NCI-H345 (cell line): Measurements from ENCODE around the gene PQBP1.

Experiments used
- DNase-seq: peaks from one replicate; lab custom pipeline; 2025; lab: John Stamatoyannopoulos, UW

Gene PQBP1

GRCh38 chrX:48902135-48902534 is 4.4 kb downstream of the PQBP1 start:
- DNase-seq, result no peak

- no peak for DNase-seq
Measured at GRCh38 chrX:48902776-48903175, 5.0 kb downstream of the PQBP1 start.

GRCh38 chrX:48903290-48903689 is 5.6 kb downstream of the PQBP1 start:
- no peak for DNase-seq

GRCh38 chrX:48904180-48904579 is 6.5 kb downstream of the PQBP1 start:
- DNase-seq, result no peak

- DNase-seq, result no peak
Measured at GRCh38 chrX:48904626-48905025, 6.9 kb downstream of the PQBP1 start.

- DNase-seq, result no peak
Measured at GRCh38 chrX:48905090-48905790, 7.5 kb downstream of the PQBP1 start.

- DNase-seq, result no peak
Measured at GRCh38 chrX:48908600-48908999, 10.9 kb downstream of the PQBP1 start.

GRCh38 chrX:48909703-48910294 is 12.1 kb downstream of the PQBP1 start:
- DNase-seq, result no peak

GRCh38 chrX:48910926-48911411 is 13.2 kb downstream of the PQBP1 start:
- DNase-seq, result no peak

- DNase-seq, result peak; percentile 85
Measured at GRCh38 chrX:48911412-48912182, 13.9 kb downstream of the PQBP1 start, which contains the start of gene SLC35A2. Gene SLC35A2, minus strand, starts transcription at chrX:48911646. Its CDS starts 10 bp downstream, at chrX:48911636.

GRCh38 chrX:48913605-48914366 is 16.1 kb downstream of the PQBP1 start:
- no peak for DNase-seq

- no peak for DNase-seq
Measured at GRCh38 chrX:48914593-48915493, 17.1 kb downstream of the PQBP1 start.

GRCh38 chrX:48917139-48918001 is 19.6 kb downstream of the PQBP1 start:
- peak; percentile 88 for DNase-seq

- no peak for DNase-seq
Measured at GRCh38 chrX:48918301-48918642, 20.5 kb downstream of the PQBP1 start.

- peak; percentile 97 for DNase-seq
Measured at GRCh38 chrX:48918643-48919340, 21.1 kb downstream of the PQBP1 start, which contains the start of gene PIM2. Gene PIM2, minus strand, starts transcription at chrX:48919024. Its CDS starts 190 bp downstream, at chrX:48918834.

- peak; percentile 47 for DNase-seq
Measured at GRCh38 chrX:48919360-48919841, 21.7 kb downstream of the PQBP1 start.

- no peak for DNase-seq
Measured at GRCh38 chrX:48919947-48920717, 22.4 kb downstream of the PQBP1 start.

- no peak for DNase-seq
Measured at GRCh38 chrX:48920718-48921104, 23.0 kb downstream of the PQBP1 start.
